ENCODE results near the gene CDKN2D.

CDKN2D gene

DNA sequence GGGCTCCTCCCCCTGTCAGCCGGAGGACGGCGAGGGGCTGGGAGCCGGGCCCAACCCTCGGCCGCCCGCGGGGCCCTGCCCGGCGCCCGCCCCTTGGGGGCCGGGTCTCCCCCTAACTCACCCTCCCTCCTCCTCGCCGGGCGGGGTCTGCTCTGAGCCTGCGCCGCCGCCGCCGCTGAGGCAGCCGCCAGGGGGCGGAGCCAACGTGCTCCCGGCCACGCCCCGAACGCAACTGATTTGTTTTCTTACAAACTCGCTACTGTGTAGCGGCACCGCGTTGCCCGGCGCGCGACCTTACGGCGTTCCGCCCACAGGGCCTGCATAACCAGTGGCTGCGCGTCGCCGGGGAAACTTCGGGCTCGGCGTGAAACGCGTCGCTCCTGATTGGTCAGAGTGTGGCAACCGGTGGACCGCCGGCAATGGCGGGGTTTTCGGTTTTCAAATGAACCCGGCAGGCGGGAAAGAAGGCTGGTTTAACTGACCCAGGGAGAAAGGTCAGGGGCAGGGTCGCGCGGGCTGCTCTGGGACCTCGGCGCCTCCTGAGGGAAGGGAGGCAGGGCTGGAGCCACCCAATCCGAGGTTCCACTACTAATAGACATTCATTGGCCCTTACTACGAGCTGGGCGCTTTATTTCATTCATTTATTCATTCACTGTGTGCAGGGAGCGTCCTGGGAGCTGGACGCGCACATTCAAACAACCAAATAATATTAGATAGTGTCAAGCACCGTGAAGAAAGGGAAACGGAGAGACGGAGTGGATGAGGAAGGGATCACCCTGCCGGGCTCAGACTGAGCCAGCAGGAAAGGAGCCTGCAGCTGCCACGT, at the start of gene CDKN2D:
TSS of gene CDKN2D (minus strand) at position 154 of the 826 bp plus-strand sequence. CDS start 326 bp downstream, outside the sequence.
- peak; percentile 96 for DNase-seq (ENCODE audit: extremely low read depth, low read depth)
- TF ChIP-seq, protein P1, sequence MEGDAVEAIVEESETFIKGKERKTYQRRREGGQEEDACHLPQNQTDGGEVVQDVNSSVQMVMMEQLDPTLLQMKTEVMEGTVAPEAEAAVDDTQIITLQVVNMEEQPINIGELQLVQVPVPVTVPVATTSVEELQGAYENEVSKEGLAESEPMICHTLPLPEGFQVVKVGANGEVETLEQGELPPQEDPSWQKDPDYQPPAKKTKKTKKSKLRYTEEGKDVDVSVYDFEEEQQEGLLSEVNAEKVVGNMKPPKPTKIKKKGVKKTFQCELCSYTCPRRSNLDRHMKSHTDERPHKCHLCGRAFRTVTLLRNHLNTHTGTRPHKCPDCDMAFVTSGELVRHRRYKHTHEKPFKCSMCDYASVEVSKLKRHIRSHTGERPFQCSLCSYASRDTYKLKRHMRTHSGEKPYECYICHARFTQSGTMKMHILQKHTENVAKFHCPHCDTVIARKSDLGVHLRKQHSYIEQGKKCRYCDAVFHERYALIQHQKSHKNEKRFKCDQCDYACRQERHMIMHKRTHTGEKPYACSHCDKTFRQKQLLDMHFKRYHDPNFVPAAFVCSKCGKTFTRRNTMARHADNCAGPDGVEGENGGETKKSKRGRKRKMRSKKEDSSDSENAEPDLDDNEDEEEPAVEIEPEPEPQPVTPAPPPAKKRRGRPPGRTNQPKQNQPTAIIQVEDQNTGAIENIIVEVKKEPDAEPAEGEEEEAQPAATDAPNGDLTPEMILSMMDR (IDR thresholded peaks at IDR 0.05; ENCODE audit: low read depth, low read length, missing control alignments), result no peak
- peak within 1 kb of the TSS; percentile 51 for H3K4me3 ChIP-seq (replicated peaks; ENCODE audit: low read depth, low read length)

- H3K4me3 ChIP-seq (replicated peaks; ENCODE audit: low read depth, low read length), result no peak overlapping the region
- TF ChIP-seq, protein P1 (IDR thresholded peaks at IDR 0.05; ENCODE audit: low read depth, low read length, missing control alignments), result no peak
- DNase-seq (ENCODE audit: extremely low read depth, low read depth), result no peak
These were observed 48.8 kb upstream of the CDKN2D start for GRCh38 chr19:10617409-10618121.

GRCh38 chr19:10615429-10616023, 46.7 kb upstream of the CDKN2D start:
- TF ChIP-seq, protein P1 (IDR thresholded peaks at IDR 0.05; ENCODE audit: low read depth, low read length, missing control alignments), result no peak
- no peak for DNase-seq (ENCODE audit: extremely low read depth, low read depth)
- H3K4me3 ChIP-seq (replicated peaks; ENCODE audit: low read depth, low read length), result no peak overlapping the region

GRCh38 chr19:10612499-10613119, 43.8 kb upstream of the CDKN2D start:
- H3K4me3 ChIP-seq (replicated peaks; ENCODE audit: low read depth, low read length), result no peak overlapping the region
- no peak for DNase-seq (ENCODE audit: extremely low read depth, low read depth)
- TF ChIP-seq, protein P1 (IDR thresholded peaks at IDR 0.05; ENCODE audit: low read depth, low read length, missing control alignments), result no peak

GRCh38 chr19:10611907-10612306, 43.1 kb upstream of the CDKN2D start:
- TF ChIP-seq, protein P1 (IDR thresholded peaks at IDR 0.05; ENCODE audit: low read depth, low read length, missing control alignments), result no peak
- DNase-seq (ENCODE audit: extremely low read depth, low read depth), result no peak
- H3K4me3 ChIP-seq (replicated peaks; ENCODE audit: low read depth, low read length), result no peak overlapping the region

GRCh38 chr19:10604460-10604980, 35.7 kb upstream of the CDKN2D start:
- no peak overlapping the region for H3K4me3 ChIP-seq (replicated peaks; ENCODE audit: low read depth, low read length)
- DNase-seq (ENCODE audit: extremely low read depth, low read depth), result no peak
- TF ChIP-seq, protein P1 (IDR thresholded peaks at IDR 0.05; ENCODE audit: low read depth, low read length, missing control alignments), result no peak
